Smooth muscle cell (in vitro differentiated cells): ENCODE results near the gene SPTBN5. TPM values are rescaled to one million over a fixed set of nuclear protein-coding genes. Genes with fewer than 3 reads are reported as not detected.

Experiments used
- DNase-seq: peaks from one replicate; lab custom pipeline; 2025; ENCODE audit not compliant: unreplicated experiment; lab: John Stamatoyannopoulos, UW
- H2AFZ ChIP-seq: fragments of 200-600 bp; sonication (generic); 2 replicates; pipeline ENCODE4 v1.6.0; 2016; ENCODE audit warnings: antibody characterized with exemption, low read depth, mild to moderate bottlenecking
- H3F3A ChIP-seq: fragments of 200-600 bp; sonication (generic); 2 replicates; pipeline ENCODE4 v1.6.0; 2017; ENCODE audit warnings: antibody characterized with exemption, low read depth
- H3K27ac ChIP-seq: fragments of 200-600 bp; sonication (generic); 2 replicates; pipeline ENCODE4 v1.5.1; 2016; ENCODE audit warnings: low read depth, mild to moderate bottlenecking
- H3K27me3 ChIP-seq: fragments of 200-600 bp; sonication (generic); 2 replicates; pipeline ENCODE4 v1.6.1; 2016; ENCODE audit warnings: low read depth, mild to moderate bottlenecking
- H3K36me3 ChIP-seq: fragments of 200-600 bp; sonication (generic); 2 replicates; pipeline ENCODE4 v1.5.1; 2016; ENCODE audit warnings: low read depth
- H3K4me1 ChIP-seq: fragments of 200-600 bp; sonication (generic); 2 replicates; pipeline ENCODE4 v1.5.1; 2016; ENCODE audit warnings: low read depth
- H3K4me2 ChIP-seq: fragments of 200-600 bp; sonication (generic); 2 replicates; pipeline ENCODE4 v1.6.0; 2016; ENCODE audit warnings: mild to moderate bottlenecking
- H3K4me3 ChIP-seq: fragments of 200-600 bp; sonication (generic); 2 replicates; pipeline ENCODE4 v1.5.1; 2016; ENCODE audit warnings: mild to moderate bottlenecking
- H3K79me2 ChIP-seq: fragments of 200-600 bp; sonication (generic); 2 replicates; pipeline ENCODE4 v1.6.0; 2016; ENCODE audit warnings: low read depth, mild to moderate bottlenecking
- H3K9ac ChIP-seq: fragments of 200-600 bp; sonication (generic); 2 replicates; pipeline ENCODE4 v1.6.0; 2016; ENCODE audit warnings: low read depth
- H3K9me3 ChIP-seq: fragments of 200-600 bp; sonication (generic); replicated peaks from 2 replicates; pipeline ENCODE4 v1.5.1; 2016; ENCODE audit warnings: low read depth
- H4K20me1 ChIP-seq: fragments of 200-600 bp; sonication (generic); 2 replicates; pipeline ENCODE4 v1.6.0; 2016; ENCODE audit warnings: low read depth
- WGBS: methylation state at CpG from one replicate; pipeline ENCODE4 v1.1.7; 2016; ENCODE audit warnings: low lambda C conversion rate; 5-methylcytosine and 5-hydroxymethylcytosine counted together
- polyA plus RNA-seq: library from polyadenylated mRNA; unstranded; fragments of >200 nt; fragmentation: Nextera tagmentation; extraction: Ambion mirVana; gene quantifications from 2 replicates; pipeline ENCODE4 v1.2.1, GENCODE V29; 2016
- total RNA-seq: library from RNA; depleted of rRNA; stranded (reverse); fragments of >200 nt; gene quantifications from 2 replicates; pipeline ENCODE4 v1.2.3, GENCODE V29; 2014
- TF ChIP-seq, protein P1 (sequence below): fragments of 200-600 bp; sonication (generic); IDR thresholded peaks from 2 replicates; pipeline ENCODE4 v1.5.1; 2017; ENCODE audit warnings: borderline replicate concordance, mild to moderate bottlenecking, antibody characterized with exemption; ENCODE audit not compliant: insufficient read depth, poor library complexity, severe bottlenecking

SPTBN5 gene
- total and polyA plus RNA-seq, 2 experiments from 2014 or later, result 0.04 to 0.08 TPM

DNA sequence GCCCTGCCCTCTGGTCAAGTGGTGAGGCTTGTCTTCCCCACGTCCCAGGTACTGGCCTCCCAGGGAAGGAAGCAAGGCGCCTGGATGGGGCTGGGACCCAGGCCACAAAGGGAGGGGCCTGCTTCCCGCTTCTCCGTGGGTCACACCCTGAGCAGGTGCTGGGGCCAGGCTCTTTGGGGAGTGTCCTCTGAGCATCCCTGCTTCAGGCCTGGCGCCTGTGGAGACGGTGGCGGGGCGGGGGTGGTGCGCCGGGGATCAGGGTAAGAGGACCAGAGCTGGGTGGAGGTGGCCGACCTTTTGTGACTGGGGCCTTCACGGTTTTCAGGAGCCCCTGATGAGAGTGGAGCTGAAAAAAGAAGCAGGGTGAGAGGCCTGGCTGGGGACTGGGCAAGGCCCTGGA is 51.6 kb downstream of the SPTBN5 start:
- no peaks in the 10 kb centered on the region for H3K27me3 ChIP-seq
- no peak overlapping the region for H2AFZ ChIP-seq
- no peaks in the 10 kb centered on the region for H3K9me3 ChIP-seq
- H3K9ac ChIP-seq, result no peak overlapping the region
- H3K79me2 ChIP-seq, result no peaks in the 10 kb centered on the region
- no peaks in the 10 kb centered on the region for H3K4me1 ChIP-seq
- no peaks in the 10 kb centered on the region for H3F3A ChIP-seq
- H3K27ac ChIP-seq, result no peak overlapping the region
- H3K36me3 ChIP-seq, result no peaks in the 10 kb centered on the region
- TF ChIP-seq, protein P1, sequence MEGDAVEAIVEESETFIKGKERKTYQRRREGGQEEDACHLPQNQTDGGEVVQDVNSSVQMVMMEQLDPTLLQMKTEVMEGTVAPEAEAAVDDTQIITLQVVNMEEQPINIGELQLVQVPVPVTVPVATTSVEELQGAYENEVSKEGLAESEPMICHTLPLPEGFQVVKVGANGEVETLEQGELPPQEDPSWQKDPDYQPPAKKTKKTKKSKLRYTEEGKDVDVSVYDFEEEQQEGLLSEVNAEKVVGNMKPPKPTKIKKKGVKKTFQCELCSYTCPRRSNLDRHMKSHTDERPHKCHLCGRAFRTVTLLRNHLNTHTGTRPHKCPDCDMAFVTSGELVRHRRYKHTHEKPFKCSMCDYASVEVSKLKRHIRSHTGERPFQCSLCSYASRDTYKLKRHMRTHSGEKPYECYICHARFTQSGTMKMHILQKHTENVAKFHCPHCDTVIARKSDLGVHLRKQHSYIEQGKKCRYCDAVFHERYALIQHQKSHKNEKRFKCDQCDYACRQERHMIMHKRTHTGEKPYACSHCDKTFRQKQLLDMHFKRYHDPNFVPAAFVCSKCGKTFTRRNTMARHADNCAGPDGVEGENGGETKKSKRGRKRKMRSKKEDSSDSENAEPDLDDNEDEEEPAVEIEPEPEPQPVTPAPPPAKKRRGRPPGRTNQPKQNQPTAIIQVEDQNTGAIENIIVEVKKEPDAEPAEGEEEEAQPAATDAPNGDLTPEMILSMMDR, result no peak
- H3K4me3 ChIP-seq, result no peak overlapping the region
- H4K20me1 ChIP-seq, result no peaks in the 10 kb centered on the region
- H3K4me2 ChIP-seq, result no peak overlapping the region
- no peak for DNase-seq
- 85% methylated on average over 12 of the region's 12 CpGs for WGBS

DNA sequence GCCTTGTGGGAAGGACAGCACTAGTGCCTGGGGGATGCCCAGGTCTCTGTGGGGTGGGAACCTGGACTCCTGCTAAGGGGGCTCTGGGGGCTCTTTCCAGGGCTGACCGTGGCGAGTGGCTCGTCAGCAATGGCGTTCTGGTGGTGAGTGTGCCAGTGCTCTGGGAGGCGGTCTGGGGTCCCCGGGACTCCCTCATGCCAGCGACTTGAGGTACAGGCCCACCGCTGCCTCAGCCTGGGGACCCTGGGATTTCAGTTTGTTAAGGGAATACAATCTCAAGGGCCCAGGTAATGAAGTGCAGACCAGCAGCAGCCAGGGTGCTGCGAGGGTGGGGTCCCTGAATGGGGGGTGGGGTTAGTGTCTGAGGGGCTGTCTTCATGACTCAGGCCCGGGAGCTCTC is 52.7 kb downstream of the SPTBN5 start:
- TF ChIP-seq, protein P1, result no peak
- Histone ChIP-seq H3K79me2 (no peaks in the 10 kb centered on the region), H3F3A (no peaks in the 10 kb centered on the region), H3K27me3 (no peaks in the 10 kb centered on the region), H3K9me3 (no peaks in the 10 kb centered on the region), H3K9ac (no peak overlapping the region), H3K4me1 (no peaks in the 10 kb centered on the region), H4K20me1 (no peaks in the 10 kb centered on the region), H3K4me2 (no peak overlapping the region), H3K36me3 (no peaks in the 10 kb centered on the region), H2AFZ (no peak overlapping the region), H3K4me3 (no peak overlapping the region), H3K27ac (no peak overlapping the region)
- 98% methylated on average over 9 of the region's 10 CpGs for WGBS
- no peak for DNase-seq

DNA sequence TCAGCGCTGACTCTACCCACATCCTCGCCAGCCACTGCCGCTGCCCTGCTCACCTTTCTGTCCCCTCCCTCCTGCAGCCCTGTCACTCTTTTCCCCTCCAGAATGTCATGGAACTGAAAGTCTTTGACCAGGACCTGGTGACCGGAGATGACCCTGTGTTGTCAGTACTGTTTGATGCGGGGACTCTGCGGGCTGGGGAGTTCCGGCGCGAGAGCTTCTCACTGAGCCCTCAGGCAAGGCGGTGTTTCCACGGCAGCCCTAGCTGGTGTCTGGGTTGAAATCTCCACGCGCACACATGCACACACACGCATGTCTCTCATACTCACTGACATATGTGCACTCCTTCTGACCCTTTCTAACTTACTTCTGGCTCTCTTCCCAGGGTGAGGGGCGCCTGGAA is 53.2 kb downstream of the SPTBN5 start:
- H3K4me2 ChIP-seq, result no peak overlapping the region
- H3K9me3 ChIP-seq, result no peaks in the 10 kb centered on the region
- no peaks in the 10 kb centered on the region for H3K36me3 ChIP-seq
- H3K27me3 ChIP-seq, result no peaks in the 10 kb centered on the region
- TF ChIP-seq, protein P1, result no peak
- no peaks in the 10 kb centered on the region for H3K79me2 ChIP-seq
- no peak overlapping the region for H3K9ac ChIP-seq
- no peak overlapping the region for H3K27ac ChIP-seq
- no peaks in the 10 kb centered on the region for H4K20me1 ChIP-seq
- H2AFZ ChIP-seq, result no peak overlapping the region
- WGBS, result 96% methylated on average over 15 of the region's 15 CpGs
- no peaks in the 10 kb centered on the region for H3K4me1 ChIP-seq
- DNase-seq, result no peak
- H3K4me3 ChIP-seq, result no peak overlapping the region
- H3F3A ChIP-seq, result no peaks in the 10 kb centered on the region

DNA sequence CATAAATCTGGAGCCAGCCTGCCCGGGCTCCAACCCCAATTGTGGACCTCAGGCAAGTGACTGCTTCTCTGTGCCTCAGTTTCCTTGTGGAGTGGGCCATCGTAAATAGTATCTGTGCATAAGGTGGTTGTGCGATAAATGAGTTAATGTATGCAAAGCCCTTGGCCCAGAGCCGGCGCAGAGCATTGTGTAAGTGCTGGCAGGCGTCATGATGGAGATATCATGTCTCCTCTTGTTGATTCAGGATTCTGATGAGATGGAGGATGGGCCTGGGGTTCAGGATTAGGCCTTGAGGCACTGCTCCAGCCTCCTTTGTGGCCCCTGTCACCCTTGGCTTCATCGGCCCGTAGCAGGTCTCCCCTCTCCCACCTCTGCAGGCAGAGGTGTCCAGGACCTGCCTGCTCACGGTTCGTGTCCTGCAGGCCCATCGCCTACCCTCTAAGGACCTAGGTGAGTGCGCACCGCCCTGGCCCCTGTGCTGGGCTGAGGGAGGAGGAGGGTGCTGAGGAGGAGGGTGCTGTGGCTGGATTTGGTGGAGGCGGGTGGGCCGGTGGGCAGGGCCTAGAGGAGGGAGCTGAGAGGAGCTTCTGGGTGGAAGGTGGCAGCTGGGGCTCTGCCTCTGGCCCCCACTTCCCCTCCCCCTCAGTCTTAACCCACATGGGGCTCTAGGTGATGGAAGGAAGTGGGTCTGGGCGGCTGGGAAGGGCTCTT is 53.9 kb downstream of the SPTBN5 start:
- no peak overlapping the region for H3K9ac ChIP-seq
- 96% methylated on average over 16 of the region's 16 CpGs for WGBS

More for the DNA sequence above, 53.9 kb downstream of the SPTBN5 start:
- H2AFZ ChIP-seq, result no peak overlapping the region
- H3F3A ChIP-seq, result no peaks in the 10 kb centered on the region
- no peaks in the 10 kb centered on the region for H3K9me3 ChIP-seq
- TF ChIP-seq, protein P1, result no peak
- H3K4me1 ChIP-seq, result no peaks in the 10 kb centered on the region
- H4K20me1 ChIP-seq, result no peaks in the 10 kb centered on the region
- no peaks in the 10 kb centered on the region for H3K27me3 ChIP-seq
- no peak for DNase-seq
- no peaks in the 10 kb centered on the region for H3K36me3 ChIP-seq
- H3K79me2 ChIP-seq, result no peaks in the 10 kb centered on the region
- H3K27ac ChIP-seq, result no peak overlapping the region
- H3K4me3 ChIP-seq, result no peak overlapping the region
- H3K4me2 ChIP-seq, result no peak overlapping the region
